Measurements from ENCODE around the gene SLC12A1. TPM values are rescaled to one million over a fixed set of nuclear protein-coding genes. Genes with fewer than 3 reads are reported as not detected.
"Not testable (repeated sequence)": the region's sequence is repeated elsewhere in the genome, so short reads cannot be mapped to it uniquely, and the experiment has no call there.

SLC12A1 gene
- total RNA-seq, 2 donors from 2014 or later = not detected

DNA sequence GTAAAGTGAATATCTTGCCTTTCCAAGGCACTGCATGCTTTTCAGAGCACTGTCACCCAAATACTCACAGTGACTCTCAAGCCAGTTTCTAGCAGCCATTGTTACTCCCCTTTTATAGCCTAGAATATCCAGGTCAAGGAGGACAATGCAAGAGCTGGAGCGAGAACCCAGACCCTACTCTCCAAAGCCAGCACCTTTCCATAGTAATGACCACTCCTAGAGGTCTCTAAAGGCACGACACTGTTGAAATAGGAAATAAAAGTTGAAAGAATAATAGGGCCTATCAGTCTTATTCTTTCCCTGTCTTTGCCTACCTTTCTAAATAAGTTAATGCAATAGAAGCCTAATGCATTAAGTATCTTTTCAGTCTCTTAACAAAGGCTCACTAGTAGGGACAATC is 91.6 kb downstream of the SLC12A1 start:
- H3K4me3 Mint-ChIP-seq = no peak overlapping the region
- ATAC-seq (no peak), DNase-seq (no peak)
- H3K9me3 ChIP-seq (ENCODE audit: control insufficient read depth, low read length, poor library complexity, severe bottlenecking) = no peaks in the 10 kb centered on the region
- no peaks in the 10 kb centered on the region for H3K4me1 Mint-ChIP-seq
- H3K27me3 Mint-ChIP-seq = peaks cover 5% of the 10 kb centered on the region
- H3K27ac Mint-ChIP-seq = no peak overlapping the region
- H3K36me3 Mint-ChIP-seq (ENCODE audit: low read depth) = no peaks in the 10 kb centered on the region

DNA sequence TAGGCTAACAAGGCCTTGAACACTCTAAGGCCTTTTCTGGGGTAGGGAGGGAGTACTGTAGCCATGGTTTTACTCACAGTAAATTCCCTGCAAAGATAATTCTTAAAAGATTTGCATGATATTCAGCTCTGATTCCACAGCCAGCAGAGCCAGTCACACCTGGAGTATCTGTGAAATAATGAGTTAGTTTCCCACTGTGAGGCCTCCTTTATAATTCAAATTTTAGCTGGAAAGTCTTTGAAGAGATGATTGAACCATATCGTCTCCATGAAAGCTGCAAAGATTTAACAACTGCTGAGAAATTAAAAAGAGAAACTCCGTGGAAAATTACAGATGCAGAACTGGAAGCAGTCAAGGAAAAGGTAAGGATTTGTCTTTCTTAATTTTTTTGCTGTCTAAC is 92.8 kb downstream of the SLC12A1 start:
- ATAC-seq = no peak
- Mint-ChIP-seq H3K4me1 (no peaks in the 10 kb centered on the region), H3K36me3 (ENCODE audit: low read depth) (no peaks in the 10 kb centered on the region), H3K4me3 (no peak overlapping the region), H3K27me3 (peaks cover 5% of the 10 kb centered on the region), H3K27ac (no peak overlapping the region)
- H3K9me3 ChIP-seq (ENCODE audit: control insufficient read depth, low read length, poor library complexity, severe bottlenecking) = no peaks in the 10 kb centered on the region
- no peak for DNase-seq

DNA sequence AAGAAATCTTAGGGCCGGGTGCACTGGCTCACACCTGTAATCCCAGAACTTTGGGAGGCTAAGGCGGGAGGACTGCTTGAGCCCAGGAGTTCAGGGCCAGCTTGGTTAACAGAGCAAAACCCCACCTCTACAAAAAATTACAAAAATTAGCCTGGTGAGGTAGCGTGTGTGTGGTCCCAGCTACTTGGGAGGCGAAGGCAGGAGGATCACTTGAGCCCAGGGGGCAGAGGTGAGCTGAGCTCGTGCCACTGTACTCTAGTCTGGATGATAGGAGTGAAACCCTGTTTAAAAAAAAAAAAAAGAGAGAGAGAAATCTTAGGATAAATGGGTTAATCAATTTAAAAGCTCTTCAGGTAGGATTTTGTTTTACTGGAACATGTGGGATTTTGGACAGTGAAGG is 93.9 kb downstream of the SLC12A1 start:
- Mint-ChIP-seq H3K27me3 (peaks cover 11% of the 10 kb centered on the region), H3K36me3 (ENCODE audit: low read depth) (no peaks in the 10 kb centered on the region), H3K4me3 (no peak overlapping the region), H3K27ac (no peak overlapping the region), H3K4me1 (no peaks in the 10 kb centered on the region)
- DNase-seq (no peak), ATAC-seq (no peak)
- H3K9me3 ChIP-seq (ENCODE audit: control insufficient read depth, low read length, poor library complexity, severe bottlenecking) = no peaks in the 10 kb centered on the region

DNA sequence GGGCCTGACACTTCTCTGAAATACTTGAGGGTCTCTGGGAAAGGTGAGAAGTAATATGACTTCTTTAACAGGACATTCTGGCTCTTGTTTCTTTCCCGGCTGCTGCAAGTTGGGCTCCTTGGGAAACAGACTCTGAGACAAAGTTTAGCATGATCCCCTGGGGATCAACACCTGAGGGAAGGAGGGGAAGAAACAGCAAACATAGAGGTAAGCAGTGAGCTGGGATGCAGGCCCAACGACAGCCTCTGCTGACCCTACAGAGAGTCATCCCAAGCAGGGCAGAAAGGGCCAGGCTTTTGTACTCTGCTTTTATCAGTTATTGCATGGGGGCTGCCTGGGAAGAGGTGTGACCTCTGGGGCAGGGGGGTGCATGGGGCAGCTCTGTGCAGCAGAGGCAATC is 98.3 kb downstream of the SLC12A1 start:
- no peak for ATAC-seq
- peaks cover 12% of the 10 kb centered on the region for H3K27me3 Mint-ChIP-seq
- H3K9me3 ChIP-seq (ENCODE audit: control insufficient read depth, low read length, poor library complexity, severe bottlenecking) = no peaks in the 10 kb centered on the region
- no peak overlapping the region for H3K4me3 Mint-ChIP-seq
- H3K27ac Mint-ChIP-seq = no peak overlapping the region
- H3K36me3 Mint-ChIP-seq (ENCODE audit: low read depth) = no peaks in the 10 kb centered on the region
- H3K4me1 Mint-ChIP-seq = no peaks in the 10 kb centered on the region
- DNase-seq = no peak

DNA sequence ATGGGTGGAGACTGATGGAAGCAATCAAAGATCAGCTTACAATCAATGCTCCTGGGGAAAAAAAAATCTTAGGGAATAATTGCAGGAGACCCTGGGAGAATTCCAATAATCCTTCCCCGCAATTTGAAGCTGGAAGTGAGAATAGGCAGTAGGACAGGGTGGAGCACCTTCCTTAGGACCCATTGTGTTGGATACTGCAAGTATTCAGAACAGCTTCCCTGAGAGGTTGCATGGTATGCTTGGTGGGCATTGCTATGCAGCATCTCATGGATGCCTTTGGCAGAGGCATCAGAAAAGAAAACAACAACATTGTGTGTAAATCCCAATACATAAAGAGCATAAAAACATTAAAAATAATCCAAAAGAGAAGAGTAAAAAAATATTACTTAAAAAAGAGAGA is 100.5 kb downstream of the SLC12A1 start:
- H3K4me3 Mint-ChIP-seq = no peak overlapping the region
- peak overlapping the region; percentile 37 for H3K27ac Mint-ChIP-seq
- H3K9me3 ChIP-seq (ENCODE audit: control insufficient read depth, low read length, poor library complexity, severe bottlenecking) = no peaks in the 10 kb centered on the region
- no peaks in the 10 kb centered on the region for H3K4me1 Mint-ChIP-seq
- no peak for ATAC-seq
- no peak for DNase-seq
- H3K36me3 Mint-ChIP-seq (ENCODE audit: low read depth) = no peaks in the 10 kb centered on the region
- peaks cover 12% of the 10 kb centered on the region for H3K27me3 Mint-ChIP-seq

DNA sequence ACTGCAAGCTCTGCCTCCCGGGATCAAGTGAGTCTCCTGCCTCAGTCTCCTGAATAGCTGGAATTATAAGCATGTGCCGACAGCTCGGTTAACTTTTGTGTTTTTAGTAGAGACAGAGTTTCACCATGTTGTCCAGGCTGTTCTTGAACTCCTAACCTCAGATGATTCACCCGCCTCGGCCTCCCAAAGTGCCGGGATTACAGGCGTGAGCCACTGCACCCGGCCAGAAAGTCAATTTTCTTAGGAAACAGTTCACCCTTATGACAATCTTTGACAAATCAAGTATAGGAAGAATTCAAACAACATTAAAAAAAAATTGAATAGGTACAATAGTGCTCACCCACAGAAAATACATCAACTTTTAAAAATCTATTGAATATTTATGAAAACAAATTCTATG is 101.5 kb downstream of the SLC12A1 start:
- no peak for ATAC-seq
- Mint-ChIP-seq H3K4me3 (no peak overlapping the region), H3K27me3 (peaks cover 12% of the 10 kb centered on the region), H3K27ac (no peak overlapping the region), H3K4me1 (no peaks in the 10 kb centered on the region), H3K36me3 (ENCODE audit: low read depth) (no peaks in the 10 kb centered on the region)
- H3K9me3 ChIP-seq (ENCODE audit: control insufficient read depth, low read length, poor library complexity, severe bottlenecking) = no peaks in the 10 kb centered on the region
- no peak for DNase-seq

DNA sequence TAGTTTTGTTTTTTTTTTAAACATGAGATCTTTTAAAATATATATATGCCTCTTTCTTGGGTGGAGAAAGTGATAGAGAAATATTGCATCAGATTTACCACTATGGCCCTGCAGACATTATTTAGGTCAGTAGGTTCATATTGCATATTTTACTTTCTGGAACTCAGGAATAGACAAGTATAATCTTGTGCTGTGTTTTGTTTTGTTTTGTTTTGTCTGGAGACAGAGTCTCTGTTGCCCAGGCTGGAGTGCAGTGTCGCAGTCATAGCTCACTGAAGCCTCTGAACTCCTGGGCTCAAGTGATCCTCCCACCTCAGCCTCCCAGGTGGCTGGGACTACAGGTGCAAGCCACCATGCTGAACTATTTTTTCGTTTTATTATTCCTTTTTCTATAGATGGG is 103.6 kb downstream of the SLC12A1 start:
- H3K27me3 Mint-ChIP-seq = peaks cover 9% of the 10 kb centered on the region
- no peak overlapping the region for H3K27ac Mint-ChIP-seq

DNA sequence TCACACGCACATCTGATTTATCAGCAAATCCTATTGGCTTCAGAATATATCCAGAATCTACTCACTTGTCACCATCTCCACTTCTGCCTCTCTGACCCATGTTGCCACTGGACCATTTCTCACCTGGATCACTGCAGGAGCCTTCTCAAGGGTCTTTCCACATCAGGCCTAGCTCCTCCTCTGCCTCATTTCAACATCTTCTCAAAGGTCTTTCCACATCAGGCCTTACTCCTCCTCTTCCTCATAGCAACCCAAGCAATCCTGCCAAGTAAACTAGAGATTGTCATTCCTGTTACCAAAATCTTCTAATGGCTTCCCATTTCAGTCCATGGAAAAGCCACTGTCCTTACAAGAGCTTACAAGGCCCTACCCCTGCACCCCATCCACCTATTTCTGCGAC is 107.1 kb downstream of the SLC12A1 start:
- ATAC-seq (no peak), DNase-seq (no peak)
- no peaks in the 10 kb centered on the region for H3K9me3 ChIP-seq (ENCODE audit: control insufficient read depth, low read length, poor library complexity, severe bottlenecking)
- Mint-ChIP-seq H3K4me3 (peak overlapping the region; percentile 6), H3K27ac (no peak overlapping the region), H3K27me3 (peaks cover 12% of the 10 kb centered on the region), H3K4me1 (no peaks in the 10 kb centered on the region), H3K36me3 (ENCODE audit: low read depth) (no peaks in the 10 kb centered on the region)

More for the DNA sequence above, 103.6 kb downstream of the SLC12A1 start:
- no peaks in the 10 kb centered on the region for H3K9me3 ChIP-seq (ENCODE audit: control insufficient read depth, low read length, poor library complexity, severe bottlenecking)
- DNase-seq (no peak), ATAC-seq (no peak)
- H3K36me3 Mint-ChIP-seq (ENCODE audit: low read depth) = no peaks in the 10 kb centered on the region
- H3K4me1 Mint-ChIP-seq = no peaks in the 10 kb centered on the region
- no peak overlapping the region for H3K4me3 Mint-ChIP-seq

DNA sequence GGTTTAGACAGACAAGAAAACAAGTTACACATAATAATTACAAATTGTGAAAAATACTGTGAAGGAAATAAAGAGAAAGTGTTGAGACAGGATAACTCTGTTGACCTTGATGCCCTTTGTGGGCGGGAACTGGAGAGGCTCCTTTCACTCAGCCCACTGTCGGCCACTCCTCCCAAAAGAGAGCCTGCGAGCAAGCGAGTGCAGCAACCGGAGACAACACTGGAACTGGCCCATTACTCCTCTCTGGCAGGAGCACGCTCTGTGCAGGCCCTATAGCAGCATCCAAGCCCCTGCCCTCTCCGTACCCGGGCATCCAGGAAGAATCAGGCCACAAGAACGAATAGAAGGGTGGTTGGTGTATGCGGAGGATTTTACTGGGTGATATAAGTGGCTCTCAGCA is 108.9 kb downstream of the SLC12A1 start:
- no peak for DNase-seq
- Mint-ChIP-seq H3K27ac (no peak overlapping the region), H3K27me3 (peaks cover 15% of the 10 kb centered on the region), H3K4me3 (no peak overlapping the region), H3K36me3 (ENCODE audit: low read depth) (no peaks in the 10 kb centered on the region), H3K4me1 (no peaks in the 10 kb centered on the region)
- no peak for ATAC-seq
- no peaks in the 10 kb centered on the region for H3K9me3 ChIP-seq (ENCODE audit: control insufficient read depth, low read length, poor library complexity, severe bottlenecking)

DNA sequence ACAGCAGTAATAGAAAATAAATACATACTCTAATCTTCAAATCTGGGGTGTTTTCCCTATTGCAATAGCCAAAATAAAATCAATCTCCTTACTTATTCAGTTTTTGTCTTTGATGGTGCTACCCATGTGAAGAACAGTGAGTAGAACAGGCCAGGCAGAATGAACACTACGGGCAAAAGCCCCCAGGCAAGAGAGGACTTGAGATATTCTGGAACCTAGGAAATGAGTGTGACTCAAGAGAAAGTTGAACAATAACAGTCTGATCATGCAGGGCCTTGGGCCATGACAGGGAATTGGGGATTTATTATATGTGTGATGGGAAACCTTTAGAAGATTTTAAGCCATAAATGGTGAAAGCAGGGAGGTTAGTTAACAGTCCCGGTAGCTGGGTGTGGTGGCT is 111.1 kb downstream of the SLC12A1 start:
- ATAC-seq (no peak), DNase-seq (no peak)
- Mint-ChIP-seq H3K4me1 (no peaks in the 10 kb centered on the region), H3K27me3 (peaks cover 16% of the 10 kb centered on the region), H3K27ac (peak overlapping the region; percentile 10), H3K36me3 (ENCODE audit: low read depth) (no peaks in the 10 kb centered on the region), H3K4me3 (no peak overlapping the region)
- H3K9me3 ChIP-seq (ENCODE audit: control insufficient read depth, low read length, poor library complexity, severe bottlenecking) = no peaks in the 10 kb centered on the region

DNA sequence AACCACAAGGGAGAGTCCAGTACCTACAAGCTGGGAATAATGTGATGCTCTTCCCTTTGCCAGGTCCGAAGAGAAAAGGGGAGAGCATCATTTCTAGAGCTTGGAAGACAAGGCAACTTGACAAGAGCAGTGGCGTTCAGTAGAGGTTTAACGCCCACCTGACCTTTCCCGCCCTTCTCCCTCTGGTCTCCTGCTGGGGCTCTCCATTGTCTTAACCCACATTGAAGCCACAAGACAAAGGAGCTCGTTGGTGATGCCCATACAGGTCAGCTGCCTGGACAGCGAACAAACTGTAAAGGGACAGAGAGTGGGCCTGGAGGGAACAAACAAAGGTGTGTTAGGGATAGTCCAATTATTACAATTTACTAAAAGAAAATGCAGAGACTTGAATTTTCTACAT is 112.0 kb downstream of the SLC12A1 start:
- peaks cover 16% of the 10 kb centered on the region for H3K27me3 Mint-ChIP-seq
- H3K9me3 ChIP-seq (ENCODE audit: control insufficient read depth, low read length, poor library complexity, severe bottlenecking) = no peaks in the 10 kb centered on the region
- DNase-seq (no peak), ATAC-seq (no peak)
- no peak overlapping the region for H3K27ac Mint-ChIP-seq
- no peak overlapping the region for H3K4me3 Mint-ChIP-seq
- no peaks in the 10 kb centered on the region for H3K4me1 Mint-ChIP-seq
- H3K36me3 Mint-ChIP-seq (ENCODE audit: low read depth) = no peaks in the 10 kb centered on the region

DNA sequence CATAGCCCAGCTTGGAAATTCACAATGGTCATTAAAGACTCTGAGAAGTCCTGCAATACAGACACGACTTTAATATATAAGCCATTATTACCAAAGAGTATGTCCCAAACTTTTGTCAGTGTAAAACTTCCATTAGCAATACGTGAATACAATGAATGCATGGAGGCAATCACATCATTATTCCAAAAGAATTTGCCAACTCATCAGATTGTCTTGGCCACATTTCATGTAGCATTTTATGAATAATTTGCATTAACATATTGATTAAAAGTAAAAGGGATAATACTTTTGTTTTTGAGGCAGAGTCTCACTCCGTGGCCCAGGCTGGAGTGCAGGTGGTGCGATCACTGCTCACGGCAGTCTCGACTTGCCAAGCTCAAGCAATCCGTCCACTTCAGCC is 117.2 kb downstream of the SLC12A1 start:
- ATAC-seq (no peak), DNase-seq (no peak)
- Mint-ChIP-seq H3K4me3 (no peak overlapping the region), H3K27ac (no peak overlapping the region), H3K27me3 (peaks cover 4% of the 10 kb centered on the region), H3K4me1 (peaks cover 2% of the 10 kb centered on the region), H3K36me3 (ENCODE audit: low read depth) (no peaks in the 10 kb centered on the region)
- no peaks in the 10 kb centered on the region for H3K9me3 ChIP-seq (ENCODE audit: control insufficient read depth, low read length, poor library complexity, severe bottlenecking)

DNA sequence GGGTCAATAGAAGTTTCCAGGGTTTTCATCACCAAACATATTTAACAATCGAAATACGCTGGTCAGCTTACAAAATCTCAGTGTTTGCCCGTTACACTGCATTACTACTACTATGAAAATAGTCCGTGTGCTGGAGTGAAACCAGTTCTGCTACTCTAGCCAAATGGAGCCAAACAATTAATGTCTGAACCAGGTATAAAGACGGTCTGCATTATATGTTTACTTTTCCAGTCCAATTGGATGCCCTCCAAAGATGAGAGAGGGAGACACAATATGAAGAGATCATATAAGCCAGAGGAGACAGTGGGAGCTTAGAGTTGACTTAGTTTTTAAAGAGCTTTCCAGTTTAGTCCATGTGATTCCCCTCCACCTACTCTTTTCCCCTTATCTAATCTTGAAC is 118.8 kb downstream of the SLC12A1 start:
- no peak for ATAC-seq
- H3K4me3 Mint-ChIP-seq = no peak overlapping the region
- no peak overlapping the region for H3K27ac Mint-ChIP-seq

DNA sequence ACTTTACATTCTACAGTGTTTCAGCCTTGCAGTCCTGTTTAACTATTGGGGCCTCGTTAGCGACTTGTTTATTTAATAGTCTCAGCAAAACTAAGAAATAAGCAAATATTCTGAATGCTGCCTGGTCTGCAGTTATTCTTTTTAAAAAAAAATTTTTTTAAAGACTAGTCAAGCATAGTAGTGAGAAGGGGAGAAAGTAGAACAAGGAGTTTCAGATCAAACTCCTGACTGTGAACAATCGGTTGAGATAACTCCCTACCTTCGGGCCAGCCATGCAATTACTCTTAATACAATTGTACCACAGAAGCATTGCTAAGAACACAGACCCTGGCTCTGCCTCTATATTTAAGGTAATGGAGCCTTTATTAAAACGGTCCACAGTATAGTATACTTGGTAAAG is 119.3 kb downstream of the SLC12A1 start:
- Mint-ChIP-seq H3K36me3 (ENCODE audit: low read depth) (no peaks in the 10 kb centered on the region), H3K27ac (no peak overlapping the region), H3K4me1 (peaks cover 6% of the 10 kb centered on the region), H3K4me3 (no peak overlapping the region), H3K27me3 (no peaks in the 10 kb centered on the region)
- no peak for ATAC-seq
- DNase-seq = no peak
- H3K9me3 ChIP-seq (ENCODE audit: control insufficient read depth, low read length, poor library complexity, severe bottlenecking) = no peaks in the 10 kb centered on the region

More for the DNA sequence above, 118.8 kb downstream of the SLC12A1 start:
- Mint-ChIP-seq H3K36me3 (ENCODE audit: low read depth) (no peaks in the 10 kb centered on the region), H3K27me3 (peaks cover 2% of the 10 kb centered on the region), H3K4me1 (peaks cover 2% of the 10 kb centered on the region)
- no peak for DNase-seq
- H3K9me3 ChIP-seq (ENCODE audit: control insufficient read depth, low read length, poor library complexity, severe bottlenecking) = no peaks in the 10 kb centered on the region

DNA sequence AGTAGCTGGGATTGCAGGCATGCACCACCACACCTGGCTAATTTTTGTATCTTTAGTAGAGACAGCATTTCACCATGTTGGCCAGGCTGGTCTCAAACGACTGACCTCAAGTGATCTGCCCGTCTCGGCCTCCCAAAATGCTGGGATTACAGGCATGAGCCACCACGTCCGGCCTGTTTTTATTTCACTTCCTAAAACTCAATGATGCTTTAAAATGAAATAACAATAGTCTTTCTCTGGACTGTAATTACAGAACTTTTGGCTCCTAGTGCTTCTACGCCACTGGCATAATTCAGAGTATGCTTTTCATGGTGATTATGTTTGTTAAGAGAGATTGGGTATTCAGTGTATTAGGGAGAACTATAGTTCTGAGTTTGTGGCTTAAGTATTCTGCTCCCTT is 120.1 kb downstream of the SLC12A1 start:
- DNase-seq; H3K9me3 ChIP-seq (ENCODE audit: control insufficient read depth, low read length, poor library complexity, severe bottlenecking); ATAC-seq; H3K4me3 Mint-ChIP-seq; H3K27me3 Mint-ChIP-seq; H3K36me3 Mint-ChIP-seq (ENCODE audit: low read depth); H3K27ac Mint-ChIP-seq: not testable (repeated sequence)
- H3K4me1 Mint-ChIP-seq = peaks cover 12% of the 10 kb centered on the region
